AG04449 (cell line): ENCODE measurements around the gene CITED4.

ENCODE experiments used
- CTCF ChIA-PET: fragments of 350-600 bp; formaldehyde crosslinking; extraction: SDS; loops from one replicate; lab custom pipeline; 2021; ENCODE audit warnings: antibody characterized with exemption; lab: Yijun Ruan, JAX
- POLR2A ChIA-PET: fragments of 400-600, 350-600 bp; formaldehyde crosslinking; extraction: SDS; loops from one replicate; lab custom pipeline; 2020; ENCODE audit warnings: antibody characterized with exemption, inconsistent platforms; lab: Yijun Ruan, JAX
- DNase-seq: peaks from one replicate; pipeline ENCODE4 v3.0.0-alpha.2; 2010; ENCODE audit warnings: low read depth, low spot score
- H3K4me3 ChIP-seq: 2 replicates; pipeline ENCODE4 v1.5.1; 2011; ENCODE audit warnings: low read depth, mild to moderate bottlenecking, control low read depth, low read length
- CTCF ChIP-seq: IDR thresholded peaks from one replicate; pipeline ENCODE4 v1.5.1; 2011; ENCODE audit warnings: mild to moderate bottlenecking, moderate library complexity, low read length, control low read depth, inconsistent platforms; ENCODE audit not compliant: insufficient read depth; ENCODE audit errors: missing control alignments

Gene CITED4

GRCh38 chr1:40831001-40831732 lies 31.0 kb downstream of the CITED4 start:
- CTCF ChIA-PET, result interaction anchor here (1.4 to 3.6 kb wide), 3 partner anchors 10 to 56 kb away, joined by 3 to 22 read pairs (median 6); no protein-coding TSS in a partner anchor
- TF ChIP-seq CTCF, result no peak
- no peak for DNase-seq
- no peak overlapping the region for H3K4me3 ChIP-seq
- POLR2A ChIA-PET, result interaction anchor here (0.5 kb wide), 1 partner anchor 22 kb away, joined by 3 read pairs; no protein-coding TSS in a partner anchor

GRCh38 chr1:40830419-40830943 lies 31.7 kb downstream of the CITED4 start:
- ChIA-PET POLR2A (interaction anchor here (0.5 kb wide), 1 partner anchor 23 kb away, joined by 3 read pairs; no protein-coding TSS in a partner anchor), CTCF (interaction anchor here (1.4 to 3.6 kb wide), 3 partner anchors 9 to 56 kb away, joined by 3 to 22 read pairs (median 6); no protein-coding TSS in a partner anchor)
- no peak for DNase-seq
- no peak overlapping the region for H3K4me3 ChIP-seq
- no peak for TF ChIP-seq CTCF

DNA sequence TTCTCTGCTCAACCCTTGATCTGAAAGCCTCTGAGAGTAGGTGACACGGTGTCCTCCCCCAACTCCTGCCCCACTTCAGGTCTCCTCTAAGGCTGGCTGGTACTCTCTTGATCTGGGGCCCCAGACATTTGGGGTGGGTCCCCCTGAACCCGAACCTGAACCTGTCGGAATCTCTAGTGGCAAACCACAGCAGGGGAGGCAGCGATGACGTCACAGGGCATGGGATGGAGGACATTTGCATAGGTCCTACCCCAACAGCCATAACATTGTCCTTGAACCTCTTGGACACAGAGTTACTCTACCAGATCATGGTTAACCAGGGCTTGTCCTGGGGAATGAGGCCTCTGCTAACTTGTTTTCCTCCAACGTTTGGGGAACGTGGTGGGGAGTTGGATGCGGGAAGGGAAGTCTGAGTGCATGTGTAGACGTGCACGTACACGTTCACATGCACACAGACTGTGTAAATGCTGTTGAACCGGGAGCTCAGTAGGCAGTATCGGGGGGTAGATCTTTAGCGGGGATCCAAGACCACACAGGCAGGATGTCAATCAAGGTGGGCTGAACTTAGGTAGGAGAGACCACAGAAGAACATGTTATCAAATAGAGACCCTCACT lies 32.4 kb downstream of the CITED4 start:
- ChIA-PET CTCF (interaction anchor here (1.5 kb wide), 1 partner anchor 55 kb away, joined by 3 read pairs; no protein-coding TSS in a partner anchor), POLR2A (no interaction called here)
- TF ChIP-seq CTCF, result no peak
- no peak overlapping the region for H3K4me3 ChIP-seq
- DNase-seq, result no peak

GRCh38 chr1:40825996-40826395 lies 36.2 kb downstream of the CITED4 start:
- no peak overlapping the region for H3K4me3 ChIP-seq
- DNase-seq, result no peak
- TF ChIP-seq CTCF, result no peak
- POLR2A ChIA-PET, result interaction anchor here (0.6 kb wide), 1 partner anchor 135 kb away, joined by 3 read pairs; the partner anchor contains the start of gene NFYC
- CTCF ChIA-PET, result interaction anchor here (1.5 to 1.9 kb wide), 3 partner anchors 23 to 124 kb away, joined by 3 to 9 read pairs (median 7); no protein-coding TSS in a partner anchor

DNA sequence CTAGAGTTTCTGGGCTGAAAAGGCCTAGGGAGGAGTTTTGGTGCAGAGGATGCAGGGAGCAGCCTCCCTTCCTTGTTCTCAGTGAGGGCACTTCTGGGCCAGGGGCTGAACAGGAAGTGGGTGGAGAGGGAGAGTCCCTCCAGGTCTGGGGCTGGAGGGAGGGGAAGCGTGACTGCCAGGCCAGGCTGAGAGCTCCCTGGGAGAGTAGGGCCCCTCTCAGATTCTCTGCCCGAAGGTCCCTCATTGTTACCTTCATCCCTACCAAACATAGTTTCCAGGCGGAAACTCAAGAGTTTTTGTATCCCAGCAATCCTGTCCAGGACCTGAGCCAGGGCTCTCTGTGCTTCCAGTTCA lies 36.8 kb downstream of the CITED4 start:
- CTCF ChIA-PET, result interaction anchor here (1.0 to 1.9 kb wide), 4 partner anchors 20 to 124 kb away, joined by 3 to 9 read pairs (median 6); no protein-coding TSS in a partner anchor
- no peak overlapping the region for H3K4me3 ChIP-seq
- POLR2A ChIA-PET, result interaction anchor here (1.5 kb wide), 1 partner anchor 134 kb away, joined by 5 read pairs; the partner anchor contains the start of gene NFYC
- no peak for DNase-seq
- no peak for TF ChIP-seq CTCF
